ENCODE results near the gene PHEX. TPM values are rescaled to one million over a fixed set of nuclear protein-coding genes. Genes with fewer than 3 reads are reported as not detected.
A peak's percentile ranks its signal among the peaks of the same experiment; 100 is the strongest.

The PHEX gene
- total RNA-seq: 5.3 and 16.6 TPM in 2 replicates

GRCh38 chrX:22032084-22032483 is at the start of gene PHEX:
Gene PHEX, plus strand, starts transcription at chrX:22032325. Its CDS starts 681 bp downstream, at chrX:22033006.
- Histone ChIP-seq H3K27me3 (ENCODE audit: control insufficient read depth, insufficient read depth, low read length) (no peaks in the 10 kb centered on the region), H3K36me3 (ENCODE audit: control insufficient read depth, insufficient read depth, low read length) (no peaks in the 10 kb centered on the region), H3K4me3 (ENCODE audit: low read depth, low read length) (no peak within 1 kb of the TSS)
- no peak for DNase-seq (ENCODE audit: low read depth)
- FAIRE-seq: no peak
- TF ChIP-seq CTCF (IDR thresholded peaks at IDR 0.05; ENCODE audit: insufficient read depth, low read length, severe bottlenecking): no peak

GRCh38 chrX:21985332-21985777 is 46.8 kb upstream of the PHEX start:
- DNase-seq (ENCODE audit: low read depth) (peak; percentile 65), FAIRE-seq (peak; percentile 62)
- Histone ChIP-seq H3K27me3 (ENCODE audit: control insufficient read depth, insufficient read depth, low read length) (no peaks in the 10 kb centered on the region), H3K36me3 (ENCODE audit: control insufficient read depth, insufficient read depth, low read length) (peaks cover 1% of the 10 kb centered on the region), H3K4me3 (ENCODE audit: low read depth, low read length) (no peak overlapping the region)
- TF ChIP-seq CTCF (IDR thresholded peaks at IDR 0.05; ENCODE audit: insufficient read depth, low read length, severe bottlenecking): peak; percentile 58

- DNase-seq (ENCODE audit: low read depth): no peak
- Histone ChIP-seq H3K4me3 (ENCODE audit: low read depth, low read length) (no peak overlapping the region), H3K27me3 (ENCODE audit: control insufficient read depth, insufficient read depth, low read length) (no peaks in the 10 kb centered on the region), H3K36me3 (ENCODE audit: control insufficient read depth, insufficient read depth, low read length) (peaks cover 1% of the 10 kb centered on the region)
- no peak for FAIRE-seq
- no peak for TF ChIP-seq CTCF (IDR thresholded peaks at IDR 0.05; ENCODE audit: insufficient read depth, low read length, severe bottlenecking)
These were observed 45.5 kb upstream of the PHEX start for GRCh38 chrX:21986596-21986995.

- no peak for DNase-seq (ENCODE audit: low read depth)
- no peak for FAIRE-seq
- TF ChIP-seq CTCF (IDR thresholded peaks at IDR 0.05; ENCODE audit: insufficient read depth, low read length, severe bottlenecking): no peak
- no peaks in the 10 kb centered on the region for H3K27me3 ChIP-seq (ENCODE audit: control insufficient read depth, insufficient read depth, low read length)
- H3K4me3 ChIP-seq (ENCODE audit: low read depth, low read length): no peak overlapping the region
- H3K36me3 ChIP-seq (ENCODE audit: control insufficient read depth, insufficient read depth, low read length): peaks cover 1% of the 10 kb centered on the region
These were observed 42.7 kb upstream of the PHEX start for GRCh38 chrX:21989384-21989783.

- Histone ChIP-seq H3K4me3 (ENCODE audit: low read depth, low read length) (no peak overlapping the region), H3K27me3 (ENCODE audit: control insufficient read depth, insufficient read depth, low read length) (no peaks in the 10 kb centered on the region), H3K36me3 (ENCODE audit: control insufficient read depth, insufficient read depth, low read length) (peaks cover 1% of the 10 kb centered on the region)
- TF ChIP-seq CTCF (IDR thresholded peaks at IDR 0.05; ENCODE audit: insufficient read depth, low read length, severe bottlenecking): no peak
- DNase-seq (ENCODE audit: low read depth) (no peak), FAIRE-seq (no peak)
These were observed 41.3 kb upstream of the PHEX start for GRCh38 chrX:21990832-21991231.

- no peak for DNase-seq (ENCODE audit: low read depth)
- Histone ChIP-seq H3K4me3 (ENCODE audit: low read depth, low read length) (no peak overlapping the region), H3K27me3 (ENCODE audit: control insufficient read depth, insufficient read depth, low read length) (no peaks in the 10 kb centered on the region), H3K36me3 (ENCODE audit: control insufficient read depth, insufficient read depth, low read length) (peaks cover 1% of the 10 kb centered on the region)
- FAIRE-seq: no peak
- no peak for TF ChIP-seq CTCF (IDR thresholded peaks at IDR 0.05; ENCODE audit: insufficient read depth, low read length, severe bottlenecking)
These were observed 40.6 kb upstream of the PHEX start for GRCh38 chrX:21991504-21991903.
